Right lobe of liver (tissue), 4 donors: Measurements from ENCODE around the gene MRPL20.

ENCODE experiments used
- CTCF ChIP-seq, 4 donors: fragments of 200-600 bp in 3 of 4; fragments of 450-650 bp in 1 of 4; IDR thresholded peaks; one replicate each; pipeline versions ENCODE4 v1.5.1 to v1.8.0; 2016 to 2022; ENCODE audit warnings: antibody characterized with exemption in 4 of 4, mild to moderate bottlenecking in 2 of 4
- POLR2A ChIP-seq: fragments of 450-650 bp; IDR thresholded peaks from one replicate; pipeline ENCODE4 v1.6.1; 2017; ENCODE audit warnings: antibody characterized with exemption, mild to moderate bottlenecking
- donor health status: DM: no; HTN: no; CAD: no.
- donor health status: DM: no; HTN: no; CAD: no.
- donor health status: DM: no; HTN: yes; CAD: no.

GRCh38 chr1:1425426-1425752 lies 18.3 kb upstream of the MRPL20 start:
- TF ChIP-seq CTCF (IDR thresholded peaks at IDR 0.05), result no peak
- no peak for TF ChIP-seq POLR2A
